Measurements from ENCODE around the gene SCFD2.

DNA sequence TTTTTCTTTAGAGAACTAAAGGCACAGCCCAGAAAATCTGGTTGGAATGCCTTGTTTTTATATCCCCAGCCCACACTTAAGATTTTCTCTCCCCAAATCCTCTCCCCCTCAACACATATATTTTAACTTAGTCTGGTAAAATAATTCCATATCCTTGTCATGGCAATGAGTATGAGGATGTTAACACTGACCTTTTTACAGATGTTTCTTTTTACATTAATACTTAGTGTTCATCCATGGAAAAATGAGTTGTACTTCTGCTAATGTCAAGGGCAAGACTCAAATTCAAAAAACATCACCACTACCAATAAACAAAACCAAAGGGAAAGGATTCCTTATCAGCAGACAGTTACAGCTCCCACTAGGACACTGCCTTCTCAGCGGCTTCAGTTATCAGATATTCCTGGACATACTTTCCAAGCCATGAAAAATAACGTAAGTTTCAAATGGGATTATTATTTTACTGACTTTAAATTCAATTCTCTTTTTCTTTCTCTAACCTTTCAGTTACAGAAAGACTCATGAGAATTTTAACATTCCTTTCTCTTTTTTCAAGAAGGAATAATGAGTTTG lies 420.4 kb downstream of the SCFD2 start:
- TF ChIP-seq, protein P1, sequence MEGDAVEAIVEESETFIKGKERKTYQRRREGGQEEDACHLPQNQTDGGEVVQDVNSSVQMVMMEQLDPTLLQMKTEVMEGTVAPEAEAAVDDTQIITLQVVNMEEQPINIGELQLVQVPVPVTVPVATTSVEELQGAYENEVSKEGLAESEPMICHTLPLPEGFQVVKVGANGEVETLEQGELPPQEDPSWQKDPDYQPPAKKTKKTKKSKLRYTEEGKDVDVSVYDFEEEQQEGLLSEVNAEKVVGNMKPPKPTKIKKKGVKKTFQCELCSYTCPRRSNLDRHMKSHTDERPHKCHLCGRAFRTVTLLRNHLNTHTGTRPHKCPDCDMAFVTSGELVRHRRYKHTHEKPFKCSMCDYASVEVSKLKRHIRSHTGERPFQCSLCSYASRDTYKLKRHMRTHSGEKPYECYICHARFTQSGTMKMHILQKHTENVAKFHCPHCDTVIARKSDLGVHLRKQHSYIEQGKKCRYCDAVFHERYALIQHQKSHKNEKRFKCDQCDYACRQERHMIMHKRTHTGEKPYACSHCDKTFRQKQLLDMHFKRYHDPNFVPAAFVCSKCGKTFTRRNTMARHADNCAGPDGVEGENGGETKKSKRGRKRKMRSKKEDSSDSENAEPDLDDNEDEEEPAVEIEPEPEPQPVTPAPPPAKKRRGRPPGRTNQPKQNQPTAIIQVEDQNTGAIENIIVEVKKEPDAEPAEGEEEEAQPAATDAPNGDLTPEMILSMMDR (IDR thresholded peaks at IDR 0.05): no peak
- no peak for TF ChIP-seq POLR2A (IDR thresholded peaks at IDR 0.05)
